ENCODE data around the gene PPP1R1C. TPM values are rescaled to one million over a fixed set of nuclear protein-coding genes. Genes with fewer than 3 reads are reported as not detected.

Gene PPP1R1C
- total RNA-seq, 1 donor from 2014 or later: 0.52 TPM

- TF ChIP-seq, protein P1, sequence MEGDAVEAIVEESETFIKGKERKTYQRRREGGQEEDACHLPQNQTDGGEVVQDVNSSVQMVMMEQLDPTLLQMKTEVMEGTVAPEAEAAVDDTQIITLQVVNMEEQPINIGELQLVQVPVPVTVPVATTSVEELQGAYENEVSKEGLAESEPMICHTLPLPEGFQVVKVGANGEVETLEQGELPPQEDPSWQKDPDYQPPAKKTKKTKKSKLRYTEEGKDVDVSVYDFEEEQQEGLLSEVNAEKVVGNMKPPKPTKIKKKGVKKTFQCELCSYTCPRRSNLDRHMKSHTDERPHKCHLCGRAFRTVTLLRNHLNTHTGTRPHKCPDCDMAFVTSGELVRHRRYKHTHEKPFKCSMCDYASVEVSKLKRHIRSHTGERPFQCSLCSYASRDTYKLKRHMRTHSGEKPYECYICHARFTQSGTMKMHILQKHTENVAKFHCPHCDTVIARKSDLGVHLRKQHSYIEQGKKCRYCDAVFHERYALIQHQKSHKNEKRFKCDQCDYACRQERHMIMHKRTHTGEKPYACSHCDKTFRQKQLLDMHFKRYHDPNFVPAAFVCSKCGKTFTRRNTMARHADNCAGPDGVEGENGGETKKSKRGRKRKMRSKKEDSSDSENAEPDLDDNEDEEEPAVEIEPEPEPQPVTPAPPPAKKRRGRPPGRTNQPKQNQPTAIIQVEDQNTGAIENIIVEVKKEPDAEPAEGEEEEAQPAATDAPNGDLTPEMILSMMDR (IDR thresholded peaks at IDR 0.05): no peak
- Mint-ChIP-seq H3K9me3 (ENCODE audit: low read depth) (no peaks in the 10 kb centered on the region), H3K4me1 (ENCODE audit: low read depth) (peaks cover 31% of the 10 kb centered on the region), H3K4me3 (ENCODE audit: unreplicated experiment) (no peak overlapping the region), H3K27ac (ENCODE audit: unreplicated experiment) (no peak overlapping the region), H3K36me3 (ENCODE audit: low read depth) (no peaks in the 10 kb centered on the region), H3K27me3 (ENCODE audit: low read depth) (no peaks in the 10 kb centered on the region)
- no peak for DNase-seq (ENCODE audit: low spot score)
These were observed 63.0 kb downstream of the PPP1R1C start for GRCh38 chr2:182048621-182049020.

GRCh38 chr2:182049372-182050148, 63.9 kb downstream of the PPP1R1C start:
- no peak overlapping the region for H3K27ac Mint-ChIP-seq (ENCODE audit: unreplicated experiment)
- no peak overlapping the region for H3K4me3 Mint-ChIP-seq (ENCODE audit: unreplicated experiment)
- H3K4me1 Mint-ChIP-seq (ENCODE audit: low read depth): peaks cover 35% of the 10 kb centered on the region
- no peaks in the 10 kb centered on the region for H3K27me3 Mint-ChIP-seq (ENCODE audit: low read depth)
- TF ChIP-seq, protein P1 (IDR thresholded peaks at IDR 0.05): no peak
- no peak for DNase-seq (ENCODE audit: low spot score)
- no peaks in the 10 kb centered on the region for H3K9me3 Mint-ChIP-seq (ENCODE audit: low read depth)
- H3K36me3 Mint-ChIP-seq (ENCODE audit: low read depth): no peaks in the 10 kb centered on the region

DNA sequence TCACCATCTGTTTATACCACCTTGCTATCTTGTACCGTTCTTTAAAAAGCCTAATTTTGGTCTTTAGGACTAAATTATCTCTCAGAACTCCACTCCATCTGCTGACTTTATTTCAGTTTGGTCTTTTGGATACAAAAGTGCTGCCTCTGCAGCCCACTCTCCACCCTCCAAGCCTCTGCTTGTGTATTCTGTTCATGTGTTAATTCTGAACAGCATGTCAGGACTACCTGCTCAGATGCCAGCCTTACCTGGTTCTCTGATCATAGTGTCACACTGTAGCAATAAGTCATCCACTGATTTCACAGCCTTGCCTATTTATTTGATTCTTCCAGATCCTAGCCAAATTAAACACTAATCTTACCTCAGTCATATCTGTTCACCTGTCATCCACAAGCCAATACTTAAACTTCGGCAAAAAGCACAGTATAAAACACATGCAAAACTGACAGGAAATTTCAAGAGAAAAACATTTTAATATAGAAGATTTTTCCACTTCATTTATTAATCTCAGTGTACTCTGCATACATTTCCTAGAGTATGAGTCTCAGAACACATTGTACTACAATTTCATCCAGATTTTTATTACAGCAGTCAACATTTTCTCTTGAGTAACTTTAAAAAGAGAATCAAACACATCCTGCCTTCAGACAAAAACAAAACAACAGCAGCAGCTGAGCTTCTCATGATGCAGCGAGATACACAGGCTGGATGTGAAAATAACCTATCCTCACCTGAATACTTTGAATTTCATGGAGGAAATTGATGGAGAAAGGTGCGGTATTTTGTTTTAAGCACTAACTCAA, 64.9 kb downstream of the PPP1R1C start:
- no peak for DNase-seq (ENCODE audit: low spot score)
- no peaks in the 10 kb centered on the region for H3K9me3 Mint-ChIP-seq (ENCODE audit: low read depth)
- H3K4me3 Mint-ChIP-seq (ENCODE audit: unreplicated experiment): no peak overlapping the region
- H3K27ac Mint-ChIP-seq (ENCODE audit: unreplicated experiment): no peak overlapping the region
- H3K27me3 Mint-ChIP-seq (ENCODE audit: low read depth): no peaks in the 10 kb centered on the region
- H3K4me1 Mint-ChIP-seq (ENCODE audit: low read depth): peaks cover 35% of the 10 kb centered on the region
- H3K36me3 Mint-ChIP-seq (ENCODE audit: low read depth): no peaks in the 10 kb centered on the region
- TF ChIP-seq, protein P1 (IDR thresholded peaks at IDR 0.05): no peak

DNA sequence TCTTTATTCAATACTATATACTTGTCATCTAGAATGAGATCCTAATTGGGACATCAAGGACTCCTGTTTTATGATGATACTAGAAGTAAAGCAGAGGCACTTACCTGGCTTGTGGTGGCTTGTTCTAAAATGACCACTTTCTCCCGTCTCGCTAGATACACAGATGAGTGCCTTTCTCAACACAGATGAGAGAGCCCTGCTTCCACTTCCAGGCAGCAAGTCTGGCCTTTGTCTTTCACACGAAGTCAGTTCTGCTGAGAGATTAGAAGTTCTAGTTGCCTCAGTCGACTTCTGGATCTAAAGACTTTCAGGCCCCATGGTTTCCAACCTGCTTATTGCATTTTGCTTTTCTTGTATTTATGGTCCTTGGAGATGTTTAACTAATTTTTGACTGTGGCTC, 70.3 kb downstream of the PPP1R1C start:
- Mint-ChIP-seq H3K4me3 (ENCODE audit: unreplicated experiment) (no peak overlapping the region), H3K27ac (ENCODE audit: unreplicated experiment) (no peak overlapping the region), H3K36me3 (ENCODE audit: low read depth) (no peaks in the 10 kb centered on the region), H3K4me1 (ENCODE audit: low read depth) (peaks cover 12% of the 10 kb centered on the region), H3K9me3 (ENCODE audit: low read depth) (no peaks in the 10 kb centered on the region), H3K27me3 (ENCODE audit: low read depth) (no peaks in the 10 kb centered on the region)
- TF ChIP-seq, protein P1 (IDR thresholded peaks at IDR 0.05): no peak
- no peak for DNase-seq (ENCODE audit: low spot score)

GRCh38 chr2:182057002-182057401, 71.3 kb downstream of the PPP1R1C start:
- no peaks in the 10 kb centered on the region for H3K9me3 Mint-ChIP-seq (ENCODE audit: low read depth)
- H3K27ac Mint-ChIP-seq (ENCODE audit: unreplicated experiment): no peak overlapping the region
- no peaks in the 10 kb centered on the region for H3K27me3 Mint-ChIP-seq (ENCODE audit: low read depth)
- peaks cover 12% of the 10 kb centered on the region for H3K4me1 Mint-ChIP-seq (ENCODE audit: low read depth)
- no peak for DNase-seq (ENCODE audit: low spot score)
- no peak overlapping the region for H3K4me3 Mint-ChIP-seq (ENCODE audit: unreplicated experiment)
- no peaks in the 10 kb centered on the region for H3K36me3 Mint-ChIP-seq (ENCODE audit: low read depth)
- TF ChIP-seq, protein P1 (IDR thresholded peaks at IDR 0.05): no peak
